Measurements from ENCODE around the gene GRAMD4. TPM values are rescaled to one million over a fixed set of nuclear protein-coding genes. Genes with fewer than 3 reads are reported as not detected.

The GRAMD4 gene
- total and polyA plus RNA-seq, 7 donors, result 11.3 to 39.3 (median 17.8) TPM

DNA sequence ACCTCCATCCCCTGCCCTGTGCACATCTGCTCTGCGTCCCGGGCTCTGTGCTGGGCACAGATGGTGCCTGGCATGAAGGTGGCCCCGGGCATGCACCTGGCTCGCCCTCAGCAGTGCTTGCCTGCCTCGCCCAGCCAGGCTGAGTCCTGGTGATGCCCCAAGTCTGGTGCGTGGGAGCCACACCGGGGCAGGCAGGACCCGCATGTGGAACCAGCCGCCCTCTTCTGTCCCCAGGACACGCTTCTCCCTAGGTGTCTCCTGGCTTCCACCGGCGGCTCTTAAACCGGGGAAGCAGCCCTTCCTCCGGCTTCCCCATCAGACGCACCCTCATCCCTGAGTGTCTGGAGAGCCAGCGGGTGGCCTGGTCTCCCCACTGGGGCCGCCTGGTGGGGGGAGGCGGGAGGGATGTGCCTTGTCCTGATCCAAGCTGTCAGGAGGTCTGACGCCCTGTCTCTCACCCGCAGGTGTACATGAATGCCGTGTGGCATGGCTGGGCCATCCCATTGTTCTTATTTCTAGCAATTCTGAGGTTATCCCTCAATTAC, 45.0 kb downstream of the GRAMD4 start:
- H3K36me3 ChIP-seq (ENCODE audit: insufficient read depth in 1 of 2, low read depth in 1 of 2), result peaks cover 0 to 72% of the 10 kb centered on the region in 2 donors
- DNase-seq, result no peak
- H3K27ac ChIP-seq, result no peak overlapping the region
- 95 to 98% (median 95%) methylated on average over 21 of the region's 21 CpGs for WGBS, 3 donors
- no peaks in the 10 kb centered on the region for H3K27me3 ChIP-seq (ENCODE audit: insufficient read depth in 3 of 3, low read length in 2 of 3)
- TF ChIP-seq CTCF (IDR thresholded peaks at IDR 0.05), result no peak
- H3K4me3 ChIP-seq, result no peak overlapping the region
- H3K9me3 ChIP-seq, result no peaks in the 10 kb centered on the region
- H3K4me1 ChIP-seq, result peaks cover 7% of the 10 kb centered on the region
- no peak for ATAC-seq
- intact Hi-C loops (cut with DNase I), result no loop called here

GRCh38 chr22:46665751-46666280, 45.6 kb downstream of the GRAMD4 start:
- ATAC-seq (no peak), DNase-seq (peak in 1 of 2 donors; percentile 46)
- peaks cover under 1% of the 10 kb centered on the region for H3K4me1 ChIP-seq
- no peak overlapping the region for H3K4me3 ChIP-seq
- no peaks in the 10 kb centered on the region for H3K27me3 ChIP-seq (ENCODE audit: insufficient read depth in 3 of 3, low read length in 2 of 3)
- H3K27ac ChIP-seq, result no peak overlapping the region
- 91 to 95% (median 95%) methylated on average over 17 to 18 of the region's 18 CpGs for WGBS, 3 donors
- no peak for TF ChIP-seq CTCF (IDR thresholded peaks at IDR 0.05)
- H3K36me3 ChIP-seq (ENCODE audit: insufficient read depth in 1 of 2, low read depth in 1 of 2), result peaks cover 0 to 72% of the 10 kb centered on the region in 2 donors
- intact Hi-C loops (cut with DNase I), result no loop called here
- no peaks in the 10 kb centered on the region for H3K9me3 ChIP-seq

DNA sequence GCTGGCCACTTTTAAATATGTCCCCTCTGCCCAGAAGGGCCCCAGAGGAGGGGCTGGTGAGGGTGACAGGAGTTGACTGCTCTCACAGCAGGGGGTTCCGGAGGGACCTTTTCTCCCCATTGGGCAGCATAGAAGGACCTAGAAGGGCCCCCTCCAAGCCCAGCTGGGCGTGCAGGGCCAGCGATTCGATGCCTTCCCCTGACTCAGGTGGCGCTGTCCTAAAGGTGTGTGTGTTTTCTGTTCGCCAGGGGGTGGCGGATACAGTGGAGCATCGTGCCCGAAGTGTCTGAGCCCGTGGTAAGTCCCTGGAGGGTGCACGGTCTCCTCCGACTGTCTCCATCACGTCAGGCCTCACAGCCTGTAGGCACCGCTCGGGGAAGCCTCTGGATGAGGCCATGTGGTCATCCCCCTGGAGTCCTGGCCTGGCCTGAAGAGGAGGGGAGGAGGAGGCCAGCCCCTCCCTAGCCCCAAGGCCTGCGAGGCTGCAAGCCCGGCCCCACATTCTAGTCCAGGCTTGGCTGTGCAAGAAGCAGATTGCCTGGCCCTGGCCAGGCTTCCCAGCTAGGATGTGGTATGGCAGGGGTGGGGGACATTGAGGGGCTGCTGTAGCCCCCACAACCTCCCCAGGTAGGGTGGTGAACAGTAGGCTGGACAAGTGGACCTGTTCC, 46.5 kb downstream of the GRAMD4 start:
- Histone ChIP-seq H3K36me3 (ENCODE audit: insufficient read depth in 1 of 2, low read depth in 1 of 2) (peaks cover 0 to 72% of the 10 kb centered on the region in 2 donors), H3K27ac (no peak overlapping the region), H3K4me1 (no peaks in the 10 kb centered on the region), H3K27me3 (ENCODE audit: insufficient read depth in 3 of 3, low read length in 2 of 3) (no peaks in the 10 kb centered on the region), H3K9me3 (no peaks in the 10 kb centered on the region), H3K4me3 (no peak overlapping the region)
- TF ChIP-seq CTCF (IDR thresholded peaks at IDR 0.05), result no peak
- DNase-seq, result peak in 1 of 2 donors; percentile 43
- intact Hi-C loops (cut with DNase I), result no loop called here
- ATAC-seq, result no peak
- WGBS, 3 donors, result 91 to 96% (median 91%) methylated on average over 17 of the region's 17 CpGs

- Histone ChIP-seq H3K27ac (no peak overlapping the region), H3K9me3 (no peaks in the 10 kb centered on the region), H3K36me3 (ENCODE audit: insufficient read depth in 1 of 2, low read depth in 1 of 2) (peaks cover 0 to 74% of the 10 kb centered on the region in 2 donors), H3K27me3 (ENCODE audit: insufficient read depth in 3 of 3, low read length in 2 of 3) (no peaks in the 10 kb centered on the region), H3K4me1 (no peaks in the 10 kb centered on the region), H3K4me3 (no peak overlapping the region)
- intact Hi-C loops (cut with DNase I), result no loop called here
- DNase-seq (no peak), ATAC-seq (no peak)
- WGBS, 3 donors, result 92 to 96% (median 95%) methylated on average over 10 of the region's 10 CpGs
- no peak for TF ChIP-seq CTCF (IDR thresholded peaks at IDR 0.05)
Observed at GRCh38 chr22:46667245-46667623, 47.0 kb downstream of the GRAMD4 start.
